Naive thymus-derived CD4-positive, alpha-beta T cell (primary cell): ENCODE measurements around the gene NPHP4. TPM values are rescaled to one million over a fixed set of nuclear protein-coding genes. Genes with fewer than 3 reads are reported as not detected.

Source experiments
- ATAC-seq: fragments of 150-1000 bp; cut with Tn5 transposase; 2 replicates; pipeline ENCODE4 v1.10.0; 2021; ENCODE audit warnings: mild to moderate bottlenecking, moderate library complexity
- CTCF ChIA-PET: fragments of 350-600 bp; sonication (Branson Sonifier 250); formaldehyde crosslinking; loops from one replicate; lab custom pipeline; 2021; ENCODE audit warnings: antibody characterized with exemption; lab: Charles Lee
- POLR2A ChIA-PET: fragments of 350-600 bp; sonication (Branson Sonifier 250); formaldehyde crosslinking; loops from one replicate; lab custom pipeline; 2021; ENCODE audit warnings: antibody characterized with exemption, inconsistent platforms; lab: Charles Lee
- DNase-seq, 9 donors: peaks; one replicate each; pipeline versions ENCODE4 v3.0.0 to v3.0.0-alpha.2; 2020 to 2022; ENCODE audit warnings: mixed read lengths in 1 of 9
- H3K27ac ChIP-seq: one replicate; pipeline ENCODE4 v1.7.0; 2013; ENCODE audit warnings: mild to moderate bottlenecking, low read depth, low read length, moderate library complexity
- H3K27me3 ChIP-seq, 2 donors: one replicate each; pipeline ENCODE4 v1.7.0; 2013; ENCODE audit warnings: low read length in 2 of 2, mild to moderate bottlenecking in 2 of 2, moderate library complexity in 2 of 2; ENCODE audit not compliant: control insufficient read depth in 2 of 2, insufficient read depth in 2 of 2
- H3K36me3 ChIP-seq, 3 experiments: 1 replicate in 2 of 3; 2 replicates in 1 of 3; pipeline ENCODE4 v1.7.0; 2013; ENCODE audit warnings: low read length in 3 of 3, mild to moderate bottlenecking in 3 of 3, moderate library complexity in 1 of 3; ENCODE audit not compliant: insufficient read depth in 3 of 3, control insufficient read depth in 2 of 3
- H3K4me1 ChIP-seq, 2 donors: one replicate each; pipeline ENCODE4 v1.7.0; 2013; ENCODE audit warnings: low read length in 2 of 2, mild to moderate bottlenecking in 2 of 2, moderate library complexity in 1 of 2; ENCODE audit not compliant: control insufficient read depth in 2 of 2, insufficient read depth in 2 of 2
- H3K4me3 ChIP-seq: 2 replicates; pipeline ENCODE4 v1.7.0; 2013; ENCODE audit warnings: mild to moderate bottlenecking, low read length
- H3K9me3 ChIP-seq, 3 experiments: 1 replicate in 2 of 3; 2 replicates in 1 of 3; pipeline ENCODE4 v1.7.0; 2013; ENCODE audit warnings: low read length in 3 of 3; ENCODE audit not compliant: control insufficient read depth in 2 of 3
- H3K27ac Mint-ChIP-seq, 9 donors: one replicate each; pipeline ENCODE4 v1.8.0; 2020 to 2022; ENCODE audit warnings: mixed read lengths in 9 of 9, mild to moderate bottlenecking in 8 of 9, moderate library complexity in 5 of 9, inconsistent platforms in 2 of 9
- H3K27me3 Mint-ChIP-seq, 5 donors: one replicate each; pipeline ENCODE4 v1.8.0; 2021 to 2022; ENCODE audit warnings: mixed read lengths in 5 of 5, mild to moderate bottlenecking in 1 of 5
- H3K36me3 Mint-ChIP-seq, 5 donors: one replicate each; pipeline ENCODE4 v1.8.0; 2020 to 2022; ENCODE audit warnings: mixed read lengths in 5 of 5, mild to moderate bottlenecking in 3 of 5, inconsistent platforms in 1 of 5
- H3K4me1 Mint-ChIP-seq, 7 donors: one replicate each; pipeline ENCODE4 v1.8.0; 2020 to 2022; ENCODE audit warnings: mixed read lengths in 7 of 7, mild to moderate bottlenecking in 3 of 7, inconsistent platforms in 1 of 7
- H3K4me3 Mint-ChIP-seq, 10 donors: one replicate each; pipeline ENCODE4 v1.8.0; 2020 to 2022; ENCODE audit warnings: mild to moderate bottlenecking in 10 of 10, mixed read lengths in 10 of 10, moderate library complexity in 6 of 10, inconsistent platforms in 2 of 10
- H3K9me3 Mint-ChIP-seq, 11 donors: one replicate each; pipeline ENCODE4 v1.8.0; 2020 to 2022; ENCODE audit warnings: mixed read lengths in 11 of 11, mild to moderate bottlenecking in 4 of 11, inconsistent platforms in 1 of 11, moderate library complexity in 1 of 11
- intact Hi-C, 2 donors: fragments of 100-400 bp; cut with micrococcal nuclease; formaldehyde crosslinking; loops; one replicate each; pipeline ENCODE4 v1.15.1; 2023
- polyA plus RNA-seq, 2 donors: library from polyadenylated mRNA; unstranded; fragments of 300-500 nt; fragmentation: Illumina TruSeq; gene quantifications; one replicate each; pipeline ENCODE4 v1.2.3, GENCODE V29; 2021
- total RNA-seq, 6 experiments: library from RNA in 5 of 6; stranded (reverse) in 5 of 6; gene quantifications; 1 replicate in 5 of 6; 2 replicates in 1 of 6; pipeline ENCODE4 v1.2.3 and lab custom pipeline; 2021 to 2026

Gene NPHP4
- total and polyA plus RNA-seq, 7 experiments from 2014 or later: 0.40 to 20.6 (median 9.2) TPM

DNA sequence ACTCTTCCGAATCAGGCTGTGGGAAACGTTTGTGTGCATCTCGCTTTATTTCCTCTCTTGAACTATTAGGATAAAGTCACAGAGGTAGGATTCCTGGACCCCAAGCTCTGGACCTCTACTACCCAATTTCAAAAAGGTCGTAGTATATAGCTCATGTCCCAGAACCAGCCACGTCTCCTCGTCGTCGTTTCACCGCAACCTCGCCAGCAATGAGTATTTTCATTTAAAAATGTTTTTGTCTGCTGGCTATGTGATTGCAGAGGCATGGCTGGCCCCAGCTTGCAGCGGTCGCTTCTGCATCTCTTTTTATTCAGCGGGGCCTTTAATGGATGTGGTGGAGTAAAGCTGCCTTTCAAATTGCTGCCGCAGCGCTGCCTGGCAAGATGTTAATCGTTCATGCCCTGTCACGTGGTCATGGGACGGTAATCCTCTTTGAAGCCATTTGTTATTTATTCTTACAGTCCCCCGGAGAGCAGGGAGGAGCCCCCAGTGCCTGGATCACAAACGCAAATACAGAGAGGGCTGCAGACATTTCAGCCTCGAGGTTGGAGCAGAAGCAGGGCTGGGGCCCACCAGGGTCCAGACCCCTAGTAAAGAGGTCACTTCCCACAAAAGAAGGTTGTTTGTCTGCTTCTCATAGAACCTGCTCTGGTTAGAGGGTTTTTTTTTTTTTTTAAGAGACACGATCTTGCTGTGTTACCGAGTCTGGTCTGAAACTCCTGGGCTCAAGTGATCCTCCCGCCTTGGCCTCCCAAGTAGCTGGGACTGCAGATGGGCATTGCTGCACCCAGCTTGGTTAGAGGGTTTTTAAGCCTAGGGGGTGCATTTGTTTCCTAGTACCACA lies 11.6 kb upstream of the NPHP4 start:
- DNase-seq: no peak
- CTCF ChIA-PET: no interaction called here
- POLR2A ChIA-PET: interaction anchor here (0.6 kb wide), 1 partner anchor 9 kb away, joined by 3 read pairs; no protein-coding TSS in a partner anchor
- H3K9me3 Mint-ChIP-seq: no peaks in the 10 kb centered on the region
- intact Hi-C loops: no loop called here
- no peaks in the 10 kb centered on the region for H3K27me3 Mint-ChIP-seq
- H3K36me3 ChIP-seq: peaks cover 0 to 9% (median 0%) of the 10 kb centered on the region in 3 experiments
- peaks cover 8 to 31% (median 22%) of the 10 kb centered on the region in 7 donors for H3K4me1 Mint-ChIP-seq
- peaks cover 0 to 6% (median 0%) of the 10 kb centered on the region in 5 donors for H3K36me3 Mint-ChIP-seq
- no peak for ATAC-seq
- no peaks in the 10 kb centered on the region for H3K27me3 ChIP-seq
- no peak overlapping the region for H3K4me3 ChIP-seq
- H3K27ac ChIP-seq: peak overlapping the region; percentile 19
- peak overlapping the region in 1 of 10 donors; percentile 85 for H3K4me3 Mint-ChIP-seq
- H3K9me3 ChIP-seq: no peaks in the 10 kb centered on the region
- peak overlapping the region in 2 of 9 donors; percentile 58 to 94 for H3K27ac Mint-ChIP-seq
- peaks cover 0 to 3% of the 10 kb centered on the region in 2 donors for H3K4me1 ChIP-seq

DNA sequence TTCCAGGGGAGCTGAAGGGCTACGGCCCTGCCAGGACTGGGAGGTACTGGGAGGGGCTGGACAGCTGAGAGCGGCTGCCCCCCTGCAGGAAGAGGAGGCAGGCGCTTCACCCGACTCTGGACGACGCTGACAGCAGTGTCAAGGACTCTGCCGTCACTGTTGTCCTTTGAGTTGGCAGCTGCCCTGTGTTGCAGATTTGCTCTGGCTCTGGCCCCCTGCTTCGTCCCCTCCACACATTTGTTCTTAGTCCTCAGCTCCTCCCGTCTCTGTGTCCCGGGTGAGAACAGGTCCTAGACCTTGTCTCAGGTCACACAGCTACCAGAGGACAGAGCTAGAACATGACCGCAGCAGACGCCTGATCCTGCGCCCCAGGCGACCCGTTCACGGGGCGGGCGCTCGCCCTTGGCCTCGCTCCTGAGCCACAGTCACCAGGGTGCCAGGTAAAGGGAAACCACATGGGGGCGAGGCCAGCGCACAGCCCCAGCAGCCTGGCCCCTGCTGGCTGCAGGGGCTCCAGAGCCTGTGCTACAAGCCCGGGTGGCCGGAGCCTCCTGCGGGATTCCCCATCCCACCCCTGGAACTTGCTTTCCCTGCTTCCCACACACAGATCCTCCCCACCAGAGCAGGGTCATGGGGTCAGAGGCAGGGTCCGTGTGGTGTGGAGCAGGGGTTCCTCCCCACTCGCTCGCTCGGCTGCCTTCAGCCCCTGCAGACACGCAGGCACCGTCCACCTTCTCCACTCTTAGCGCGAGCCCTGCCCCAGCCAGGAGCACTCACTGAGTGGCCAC lies 10.7 kb upstream of the NPHP4 start:
- Mint-ChIP-seq H3K9me3 (no peaks in the 10 kb centered on the region), H3K27me3 (no peaks in the 10 kb centered on the region), H3K4me1 (peaks cover 12 to 33% (median 24%) of the 10 kb centered on the region in 7 donors), H3K27ac (peak overlapping the region in 2 of 9 donors; percentile 58 to 94), H3K36me3 (peaks cover 0 to 7% (median 0%) of the 10 kb centered on the region in 5 donors), H3K4me3 (peak overlapping the region in 1 of 10 donors; percentile 85)
- H3K4me1 ChIP-seq: peaks cover 0 to 3% of the 10 kb centered on the region in 2 donors
- peak overlapping the region; percentile 8 for H3K27ac ChIP-seq
- CTCF ChIA-PET: no interaction called here
- POLR2A ChIA-PET: interaction anchor here (0.6 kb wide), 1 partner anchor 8 kb away, joined by 3 read pairs; no protein-coding TSS in a partner anchor
- H3K27me3 ChIP-seq: no peaks in the 10 kb centered on the region
- peaks cover 0 to 6% (median 0%) of the 10 kb centered on the region in 3 experiments for H3K36me3 ChIP-seq
- DNase-seq: no peak
- intact Hi-C loops: no loop called here
- ATAC-seq: no peak
- no peak overlapping the region for H3K4me3 ChIP-seq
- H3K9me3 ChIP-seq: no peaks in the 10 kb centered on the region

DNA sequence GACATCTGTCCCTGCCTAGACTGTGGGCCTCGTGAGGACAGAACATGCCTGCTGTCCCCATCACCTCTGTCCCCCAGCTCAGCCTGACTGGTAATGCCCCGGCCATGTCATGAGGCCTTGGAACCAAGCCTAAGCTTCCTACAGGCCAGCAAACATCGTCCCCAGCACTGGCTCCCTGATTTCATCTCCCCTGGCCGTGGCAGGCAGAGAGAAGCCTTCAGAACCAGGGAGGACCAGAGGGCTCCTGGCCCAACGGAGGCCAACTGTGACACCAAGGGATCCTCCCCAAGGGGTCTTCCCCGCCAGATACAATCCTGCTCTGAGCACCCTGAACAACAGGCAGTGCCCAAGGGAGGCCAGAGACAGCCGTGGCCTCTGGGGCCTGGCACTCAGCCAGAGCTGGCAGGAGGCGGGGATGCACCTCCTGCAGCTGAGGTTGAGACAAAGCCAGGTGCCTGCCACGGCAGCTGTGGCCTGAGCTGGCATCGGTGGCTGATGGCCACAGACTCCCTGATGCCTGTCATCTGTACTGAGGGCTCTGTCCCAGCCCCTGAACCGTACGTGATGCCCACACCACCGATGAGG lies 9.9 kb upstream of the NPHP4 start:
- POLR2A ChIA-PET: no interaction called here

DNA sequence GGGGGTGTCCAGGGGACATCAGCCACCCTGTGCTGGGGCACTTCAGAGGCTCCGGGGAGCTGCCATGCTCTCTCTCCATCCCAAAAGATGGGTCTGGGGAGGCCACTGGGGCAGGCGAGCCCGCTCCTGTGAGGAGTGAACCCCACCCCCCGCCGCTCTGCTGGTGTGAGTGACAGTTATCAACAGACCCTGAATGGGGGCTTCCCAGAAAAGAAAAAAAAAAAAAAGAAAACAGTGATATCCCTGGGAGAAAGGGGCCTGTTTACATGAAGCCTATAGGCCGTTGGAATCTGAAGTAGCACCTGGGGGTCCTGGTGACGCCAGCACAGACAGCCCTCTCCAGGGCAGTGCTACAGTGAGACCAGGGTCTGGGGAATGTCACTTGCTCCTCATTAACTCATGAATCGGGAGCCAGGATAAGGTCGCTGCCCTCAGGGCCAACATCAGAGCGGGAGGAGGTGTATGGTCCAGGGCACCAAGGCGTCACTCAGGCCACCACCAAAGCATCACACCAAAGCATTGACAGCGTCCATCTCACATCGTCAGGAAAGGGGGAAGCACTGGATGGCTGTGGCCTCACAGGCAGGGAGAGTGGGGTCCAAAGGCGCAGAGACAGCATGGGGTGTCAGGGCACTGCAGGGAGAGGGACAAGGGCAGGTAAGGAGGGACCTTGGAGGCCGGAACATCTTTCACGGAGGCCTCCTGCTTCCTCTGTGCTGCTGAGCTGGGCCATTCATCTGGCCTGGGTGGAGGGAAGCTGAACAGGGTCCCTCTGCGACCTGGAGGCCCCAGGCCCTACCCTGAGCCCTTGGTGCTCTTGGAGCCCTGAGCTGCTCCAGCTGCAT lies 8.4 kb upstream of the NPHP4 start:
- peaks cover 16 to 40% (median 30%) of the 10 kb centered on the region in 7 donors for H3K4me1 Mint-ChIP-seq
- peak overlapping the region in 1 of 10 donors; percentile 87 for H3K4me3 Mint-ChIP-seq
- Histone ChIP-seq H3K9me3 (no peaks in the 10 kb centered on the region), H3K36me3 (peaks cover 0 to 14% (median 0%) of the 10 kb centered on the region in 3 experiments), H3K4me3 (no peak overlapping the region), H3K27me3 (no peaks in the 10 kb centered on the region), H3K27ac (no peak overlapping the region), H3K4me1 (peaks cover 0 to under 1% of the 10 kb centered on the region in 2 donors)
- intact Hi-C loops: no loop called here
- ATAC-seq: no peak
- H3K9me3 Mint-ChIP-seq: no peaks in the 10 kb centered on the region
- ChIA-PET CTCF (no interaction called here), POLR2A (no interaction called here)
- H3K27me3 Mint-ChIP-seq: no peaks in the 10 kb centered on the region
- no peak for DNase-seq
- peak overlapping the region in 3 of 9 donors; percentile 20 to 80 (median 64) for H3K27ac Mint-ChIP-seq
- peaks cover 0 to 10% (median 0%) of the 10 kb centered on the region in 5 donors for H3K36me3 Mint-ChIP-seq

More for the DNA sequence above, 9.9 kb upstream of the NPHP4 start:
- Mint-ChIP-seq H3K4me3 (no peak overlapping the region), H3K27me3 (no peaks in the 10 kb centered on the region), H3K9me3 (no peaks in the 10 kb centered on the region), H3K27ac (peak overlapping the region in 1 of 9 donors; percentile 84), H3K36me3 (peaks cover 0 to 10% (median 0%) of the 10 kb centered on the region in 5 donors), H3K4me1 (peaks cover 16 to 38% (median 29%) of the 10 kb centered on the region in 7 donors)
- CTCF ChIA-PET: no interaction called here
- DNase-seq: no peak
- H3K27ac ChIP-seq: peak overlapping the region; percentile 8
- intact Hi-C loops: no loop called here
- H3K36me3 ChIP-seq: peaks cover 0 to under 1% (median 0%) of the 10 kb centered on the region in 3 experiments
- no peaks in the 10 kb centered on the region for H3K9me3 ChIP-seq
- no peaks in the 10 kb centered on the region for H3K4me1 ChIP-seq
- H3K27me3 ChIP-seq: no peaks in the 10 kb centered on the region
- H3K4me3 ChIP-seq: no peak overlapping the region
- peak; percentile 23 for ATAC-seq

DNA sequence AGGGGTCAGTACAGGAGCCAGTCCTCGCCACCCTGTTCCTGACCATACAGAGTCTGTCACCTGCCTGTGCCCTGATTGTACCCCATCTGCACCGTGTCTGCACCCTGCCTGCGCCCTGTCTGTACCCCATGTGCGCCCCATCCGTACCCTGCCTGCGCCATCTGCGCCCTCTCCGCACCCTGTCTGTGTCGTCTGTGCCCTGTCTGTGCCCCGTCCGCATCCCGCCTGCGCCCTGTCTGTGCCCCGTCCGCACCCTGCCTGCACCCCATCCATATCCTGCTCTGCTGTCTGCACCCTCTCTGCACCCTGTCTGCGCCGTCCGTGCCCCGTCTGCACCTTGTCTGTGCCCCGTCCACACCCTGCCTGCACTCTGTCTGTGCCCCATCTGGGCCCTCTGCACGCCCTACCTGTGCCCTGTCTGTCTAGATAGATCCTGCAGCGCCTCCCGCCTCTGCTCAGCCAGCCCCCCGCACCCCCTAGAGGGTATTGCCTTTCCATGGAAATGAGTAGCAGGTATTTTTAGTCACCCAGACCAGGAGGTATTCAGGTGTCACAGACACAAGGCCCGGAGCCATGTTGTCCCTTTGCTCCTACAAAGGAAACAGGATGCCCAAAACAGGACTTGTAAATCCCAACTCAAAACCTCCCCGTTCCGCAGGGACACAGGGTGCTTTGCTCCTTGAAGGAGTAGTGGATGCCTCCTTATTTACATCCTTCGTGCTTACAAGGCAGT lies 7.7 kb upstream of the NPHP4 start:
- ATAC-seq (no peak), DNase-seq (no peak)
- ChIA-PET POLR2A (no interaction called here), CTCF (no interaction called here)
- Histone ChIP-seq H3K4me1 (peaks cover 7 to 9% of the 10 kb centered on the region in 2 donors), H3K36me3 (peaks cover 0 to 14% (median 0%) of the 10 kb centered on the region in 3 experiments), H3K27me3 (no peaks in the 10 kb centered on the region), H3K4me3 (no peak overlapping the region), H3K27ac (no peak overlapping the region), H3K9me3 (no peaks in the 10 kb centered on the region)
- intact Hi-C loops: no loop called here
- H3K9me3 Mint-ChIP-seq: no peaks in the 10 kb centered on the region
- peak overlapping the region in 2 of 9 donors; percentile 76 to 94 for H3K27ac Mint-ChIP-seq
- H3K4me1 Mint-ChIP-seq: peaks cover 19 to 45% (median 38%) of the 10 kb centered on the region in 7 donors
- peaks cover 0 to 10% (median 0%) of the 10 kb centered on the region in 5 donors for H3K36me3 Mint-ChIP-seq
- peak overlapping the region in 1 of 10 donors; percentile 87 for H3K4me3 Mint-ChIP-seq
- no peaks in the 10 kb centered on the region for H3K27me3 Mint-ChIP-seq
